Trophoblast cell (in vitro differentiated cells and primary cell): ENCODE measurements around the gene HDAC3.

Experiments used
- DNase-seq, 2 donors: peaks; one replicate each; pipeline ENCODE4 v3.0.0-alpha.2; 2016
- H2AFZ ChIP-seq: 2 replicates; pipeline ENCODE4 v1.6.1; 2013; ENCODE audit warnings: low read length, moderate library complexity, mild to moderate bottlenecking; ENCODE audit not compliant: insufficient read depth, poor library complexity
- H2AK5ac ChIP-seq: 2 replicates; pipeline ENCODE4 v1.6.1; 2013; ENCODE audit warnings: mild to moderate bottlenecking, low read length
- H2BK120ac ChIP-seq: 2 replicates; pipeline ENCODE4 v1.6.1; 2013; ENCODE audit warnings: low read length, mild to moderate bottlenecking, moderate library complexity; ENCODE audit not compliant: insufficient read depth, poor library complexity
- H2BK12ac ChIP-seq: 2 replicates; pipeline ENCODE4 v1.6.1; 2013; ENCODE audit warnings: mild to moderate bottlenecking, low read length, moderate library complexity
- H2BK5ac ChIP-seq: 2 replicates; pipeline ENCODE4 v1.6.1; 2013; ENCODE audit warnings: low read length, low read depth, moderate library complexity, mild to moderate bottlenecking; ENCODE audit not compliant: poor library complexity
- H3K14ac ChIP-seq: 2 replicates; pipeline ENCODE4 v1.6.1; 2013; ENCODE audit warnings: mild to moderate bottlenecking, low read length
- H3K18ac ChIP-seq: 2 replicates; pipeline ENCODE4 v1.6.1; 2013; ENCODE audit warnings: mild to moderate bottlenecking, low read length
- H3K23ac ChIP-seq: 2 replicates; pipeline ENCODE4 v1.6.1; 2013; ENCODE audit warnings: low read length
- H3K27ac ChIP-seq: 2 replicates; pipeline ENCODE4 v1.5.1; 2013; ENCODE audit warnings: low read depth, mild to moderate bottlenecking, inconsistent platforms, low read length, moderate library complexity
- H3K27me3 ChIP-seq: 2 replicates; pipeline ENCODE4 v1.6.1; 2013; ENCODE audit warnings: inconsistent platforms, mild to moderate bottlenecking, low read length, moderate library complexity; ENCODE audit not compliant: insufficient read depth
- H3K36me3 ChIP-seq, 2 experiments: 1 replicate in 1 of 2; 2 replicates in 1 of 2; pipeline ENCODE4 v1.6.1; 2013; ENCODE audit warnings: low read length in 2 of 2, mild to moderate bottlenecking in 2 of 2, moderate library complexity in 1 of 2; ENCODE audit not compliant: insufficient read depth in 2 of 2, control insufficient read depth in 1 of 2
- H3K4ac ChIP-seq: 2 replicates; pipeline ENCODE4 v1.6.1; 2013; ENCODE audit warnings: low read depth, mild to moderate bottlenecking, low read length, moderate library complexity
- H3K4me1 ChIP-seq, 2 experiments: 1 replicate in 1 of 2; 2 replicates in 1 of 2; pipeline ENCODE4 v1.6.1; 2013; ENCODE audit warnings: low read length in 2 of 2, mild to moderate bottlenecking in 2 of 2, moderate library complexity in 1 of 2; ENCODE audit not compliant: insufficient read depth in 2 of 2, control insufficient read depth in 1 of 2
- H3K4me2 ChIP-seq: 2 replicates; pipeline ENCODE4 v1.6.1; 2013; ENCODE audit warnings: inconsistent platforms, mild to moderate bottlenecking, low read length, moderate library complexity
- H3K4me3 ChIP-seq: 2 replicates; pipeline ENCODE4 v1.5.1; 2013; ENCODE audit warnings: mild to moderate bottlenecking, low read depth, low read length, inconsistent platforms
- H3K79me1 ChIP-seq: one replicate; pipeline ENCODE4 v1.6.1; 2013; ENCODE audit warnings: low read length
- H3K79me2 ChIP-seq: 2 replicates; pipeline ENCODE4 v1.6.1; 2013; ENCODE audit warnings: low read length, mild to moderate bottlenecking; ENCODE audit not compliant: control insufficient read depth, insufficient read depth, poor library complexity
- H3K9ac ChIP-seq: 2 replicates; pipeline ENCODE4 v1.6.1; 2013; ENCODE audit warnings: mild to moderate bottlenecking, low read length
- H3K9me3 ChIP-seq: 2 replicates; pipeline ENCODE4 v1.6.1; 2013; ENCODE audit warnings: low read depth, mild to moderate bottlenecking, control low read depth, inconsistent platforms, low read length; ENCODE audit not compliant: insufficient read depth
- H4K12ac ChIP-seq: 2 replicates; pipeline ENCODE4 v1.6.1; 2013; ENCODE audit warnings: low read depth, mild to moderate bottlenecking, low read length, moderate library complexity
- H4K8ac ChIP-seq: 2 replicates; pipeline ENCODE4 v1.6.1; 2013; ENCODE audit warnings: low read depth, mild to moderate bottlenecking, low read length, moderate library complexity
- H4K91ac ChIP-seq: one replicate; pipeline ENCODE4 v1.6.1; 2013; ENCODE audit warnings: low read depth, mild to moderate bottlenecking, low read length, moderate library complexity
- WGBS: extraction: QIAGEN DNeasy Blood & Tissue Kit; methylation state at CpG from one replicate; pipeline ENCODE4 v1.1.7; 2013; ENCODE audit warnings: missing lambda C conversion rate; ENCODE audit not compliant: insufficient read length, insufficient coverage; ENCODE audit errors: extremely low coverage; 5-methylcytosine and 5-hydroxymethylcytosine counted together

HDAC3 gene

GRCh38 chr5:141640051-141640415, 3.4 kb upstream of the HDAC3 start:
- Histone ChIP-seq H3K4ac (no peak overlapping the region), H3K36me3 (peaks cover 15 to 21% of the 10 kb centered on the region in 2 experiments), H2AK5ac (no peak overlapping the region), H2BK5ac (no peak overlapping the region), H3K79me1 (peaks cover 7% of the 10 kb centered on the region), H3K79me2 (peaks cover 6% of the 10 kb centered on the region), H4K91ac (no peak overlapping the region), H3K27me3 (no peaks in the 10 kb centered on the region), H3K27ac (no peak overlapping the region), H3K9ac (no peak overlapping the region), H2BK120ac (no peak overlapping the region), H3K23ac (no peak overlapping the region), H3K14ac (no peak overlapping the region), H4K8ac (no peak overlapping the region), H3K4me1 (peaks cover 6 to 15% of the 10 kb centered on the region in 2 experiments), H2AFZ (no peak overlapping the region), H3K4me2 (no peak overlapping the region), H4K12ac (no peak overlapping the region), H3K4me3 (no peak overlapping the region), H3K9me3 (peaks cover 2% of the 10 kb centered on the region), H3K18ac (no peak overlapping the region), H2BK12ac (no peak overlapping the region)
- no CpG with 5 or more reads among the region's 3 CpGs for WGBS
- no peak for DNase-seq

GRCh38 chr5:141639357-141640050, 2.9 kb upstream of the HDAC3 start:
- H3K36me3 ChIP-seq, result peaks cover 14 to 19% of the 10 kb centered on the region in 2 experiments
- no peak overlapping the region for H3K18ac ChIP-seq
- DNase-seq, result no peak
- H3K79me1 ChIP-seq, result peaks cover 7% of the 10 kb centered on the region
- peaks cover 2% of the 10 kb centered on the region for H3K9me3 ChIP-seq
- H2AK5ac ChIP-seq, result no peak overlapping the region
- H3K4me2 ChIP-seq, result no peak overlapping the region
- no peak overlapping the region for H3K9ac ChIP-seq
- H4K91ac ChIP-seq, result no peak overlapping the region
- H2AFZ ChIP-seq, result no peak overlapping the region
- no CpG with 5 or more reads among the region's 12 CpGs for WGBS
- peaks cover 6 to 15% of the 10 kb centered on the region in 2 experiments for H3K4me1 ChIP-seq
- no peak overlapping the region for H3K14ac ChIP-seq
- no peak overlapping the region for H2BK12ac ChIP-seq
- no peak overlapping the region for H4K8ac ChIP-seq
- no peak overlapping the region for H3K27ac ChIP-seq
- no peak overlapping the region for H2BK5ac ChIP-seq
- peaks cover 6% of the 10 kb centered on the region for H3K79me2 ChIP-seq
- H3K23ac ChIP-seq, result no peak overlapping the region
- no peaks in the 10 kb centered on the region for H3K27me3 ChIP-seq
- no peak overlapping the region for H3K4ac ChIP-seq
- H2BK120ac ChIP-seq, result no peak overlapping the region
- H4K12ac ChIP-seq, result no peak overlapping the region
- no peak overlapping the region for H3K4me3 ChIP-seq

GRCh38 chr5:141638771-141639170, 2.1 kb upstream of the HDAC3 start:
- peaks cover 6% of the 10 kb centered on the region for H3K79me2 ChIP-seq
- no peak overlapping the region for H2AFZ ChIP-seq
- no peak overlapping the region for H3K27ac ChIP-seq
- H3K4me1 ChIP-seq, result peaks cover 6 to 15% of the 10 kb centered on the region in 2 experiments
- WGBS, result no CpG with 5 or more reads among the region's 2 CpGs
- H2BK120ac ChIP-seq, result no peak overlapping the region
- no peak for DNase-seq
- no peak overlapping the region for H4K8ac ChIP-seq
- no peak overlapping the region for H4K91ac ChIP-seq
- no peak overlapping the region for H2BK5ac ChIP-seq
- H3K9ac ChIP-seq, result peak overlapping the region; percentile 14
- H3K27me3 ChIP-seq, result no peaks in the 10 kb centered on the region
- H3K4ac ChIP-seq, result no peak overlapping the region
- H3K36me3 ChIP-seq, result peaks cover 10 to 17% of the 10 kb centered on the region in 2 experiments
- no peak overlapping the region for H3K4me2 ChIP-seq
- H3K23ac ChIP-seq, result no peak overlapping the region
- no peak overlapping the region for H3K18ac ChIP-seq
- H3K14ac ChIP-seq, result no peak overlapping the region
- no peak overlapping the region for H2AK5ac ChIP-seq
- peaks cover 2% of the 10 kb centered on the region for H3K9me3 ChIP-seq
- H3K4me3 ChIP-seq, result no peak overlapping the region
- peaks cover 7% of the 10 kb centered on the region for H3K79me1 ChIP-seq
- H4K12ac ChIP-seq, result no peak overlapping the region
- H2BK12ac ChIP-seq, result no peak overlapping the region

- Histone ChIP-seq H4K8ac (no peak overlapping the region), H3K9me3 (peaks cover 2% of the 10 kb centered on the region), H3K36me3 (peaks cover 9 to 16% of the 10 kb centered on the region in 2 experiments), H3K14ac (no peak overlapping the region), H3K4me1 (peaks cover 6 to 15% of the 10 kb centered on the region in 2 experiments), H4K12ac (no peak overlapping the region), H3K79me2 (peaks cover 6% of the 10 kb centered on the region), H2BK5ac (no peak overlapping the region), H3K4ac (no peak overlapping the region), H2AK5ac (no peak overlapping the region), H3K9ac (no peak overlapping the region), H2AFZ (peak overlapping the region; percentile 40), H3K79me1 (peaks cover 7% of the 10 kb centered on the region), H2BK12ac (no peak overlapping the region), H3K18ac (no peak overlapping the region), H3K4me2 (peak overlapping the region; percentile 95), H3K23ac (peak overlapping the region; percentile 19), H3K4me3 (peak overlapping the region; percentile 71), H3K27me3 (no peaks in the 10 kb centered on the region), H3K27ac (no peak overlapping the region), H4K91ac (no peak overlapping the region), H2BK120ac (no peak overlapping the region)
- WGBS, result no CpG with 5 or more reads among the region's 40 CpGs
- peak; percentile 68 for DNase-seq
These were observed 1.2 kb upstream of the HDAC3 start for GRCh38 chr5:141637767-141638419.
